Omental fat pad (tissue), 4 donors: Measurements from ENCODE around the gene ODF4. TPM values are rescaled to one million over a fixed set of nuclear protein-coding genes. Genes with fewer than 3 reads are reported as not detected.

Source experiments
- ATAC-seq: fragments of 150-250 bp; one replicate; pipeline ENCODE4 v1.9.1; 2016; ENCODE audit warnings: mild to moderate bottlenecking, moderate library complexity; ENCODE audit not compliant: low FRiP score
- DNase-seq: peaks from one replicate; pipeline ENCODE4 v3.0.0-alpha.2; 2019; ENCODE audit warnings: low spot score
- total RNA-seq, 4 donors: library from RNA; depleted of rRNA; stranded (reverse); fragments of >200 nt; gene quantifications; one replicate each; pipeline ENCODE4 v1.1.0, GENCODE V29; 2016
- TF ChIP-seq, protein P1 (sequence below), 3 donors: fragments of 450-650 bp; IDR thresholded peaks; one replicate each; pipeline ENCODE4 v1.5.1; 2016 to 2017; ENCODE audit warnings: antibody characterized with exemption in 3 of 3, mild to moderate bottlenecking in 3 of 3, moderate library complexity in 2 of 3

The ODF4 gene
- total RNA-seq, 4 donors from 2014 or later, result not detected

DNA sequence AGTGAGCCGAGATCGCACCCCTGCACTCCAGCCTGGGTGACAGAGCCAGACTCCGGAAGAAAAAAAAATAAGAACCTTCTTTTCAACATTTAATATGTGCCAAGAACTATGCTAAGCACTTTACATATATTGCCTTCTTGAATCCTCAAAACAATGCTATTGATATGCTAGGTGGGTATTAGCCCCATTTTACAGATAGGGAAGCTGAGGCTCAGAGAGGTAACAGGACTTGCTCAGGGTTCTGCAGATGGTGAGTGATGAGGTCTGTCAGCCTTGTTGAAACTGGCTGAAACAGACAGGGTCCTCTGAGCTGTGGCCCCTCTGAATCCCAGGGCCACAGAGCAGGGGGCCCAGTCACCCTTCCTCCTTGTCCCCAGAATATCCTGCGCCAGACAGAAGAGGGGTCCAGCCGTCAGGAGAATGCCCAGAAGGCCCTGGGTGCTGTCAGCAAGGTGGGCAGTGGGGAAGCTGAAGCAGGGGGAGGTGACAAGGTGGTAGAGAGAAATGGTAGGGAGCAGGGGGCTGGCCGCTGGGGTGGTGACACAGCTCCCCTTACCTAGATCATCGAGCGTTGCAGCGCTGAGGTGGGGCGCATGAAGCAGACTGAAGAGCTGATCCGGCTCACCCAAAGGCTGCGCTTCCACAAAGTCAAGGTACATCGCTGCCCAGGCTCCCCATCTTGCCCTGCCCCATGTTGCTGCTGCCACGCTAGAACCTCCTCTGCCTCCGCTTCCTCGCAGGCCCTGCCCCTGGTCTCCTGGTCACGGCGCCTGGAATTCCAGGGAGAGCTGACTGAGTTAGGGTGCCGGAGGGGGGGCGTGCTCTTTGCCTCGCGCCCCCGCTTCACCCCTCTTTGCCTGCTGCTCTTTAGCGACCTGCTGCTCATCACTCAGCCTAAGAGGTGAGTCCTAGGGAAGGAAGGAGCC lies 21.4 kb upstream of the ODF4 start:
- no peak for ATAC-seq
- TF ChIP-seq, protein P1, sequence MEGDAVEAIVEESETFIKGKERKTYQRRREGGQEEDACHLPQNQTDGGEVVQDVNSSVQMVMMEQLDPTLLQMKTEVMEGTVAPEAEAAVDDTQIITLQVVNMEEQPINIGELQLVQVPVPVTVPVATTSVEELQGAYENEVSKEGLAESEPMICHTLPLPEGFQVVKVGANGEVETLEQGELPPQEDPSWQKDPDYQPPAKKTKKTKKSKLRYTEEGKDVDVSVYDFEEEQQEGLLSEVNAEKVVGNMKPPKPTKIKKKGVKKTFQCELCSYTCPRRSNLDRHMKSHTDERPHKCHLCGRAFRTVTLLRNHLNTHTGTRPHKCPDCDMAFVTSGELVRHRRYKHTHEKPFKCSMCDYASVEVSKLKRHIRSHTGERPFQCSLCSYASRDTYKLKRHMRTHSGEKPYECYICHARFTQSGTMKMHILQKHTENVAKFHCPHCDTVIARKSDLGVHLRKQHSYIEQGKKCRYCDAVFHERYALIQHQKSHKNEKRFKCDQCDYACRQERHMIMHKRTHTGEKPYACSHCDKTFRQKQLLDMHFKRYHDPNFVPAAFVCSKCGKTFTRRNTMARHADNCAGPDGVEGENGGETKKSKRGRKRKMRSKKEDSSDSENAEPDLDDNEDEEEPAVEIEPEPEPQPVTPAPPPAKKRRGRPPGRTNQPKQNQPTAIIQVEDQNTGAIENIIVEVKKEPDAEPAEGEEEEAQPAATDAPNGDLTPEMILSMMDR (IDR thresholded peaks at IDR 0.05), result no peak

DNA sequence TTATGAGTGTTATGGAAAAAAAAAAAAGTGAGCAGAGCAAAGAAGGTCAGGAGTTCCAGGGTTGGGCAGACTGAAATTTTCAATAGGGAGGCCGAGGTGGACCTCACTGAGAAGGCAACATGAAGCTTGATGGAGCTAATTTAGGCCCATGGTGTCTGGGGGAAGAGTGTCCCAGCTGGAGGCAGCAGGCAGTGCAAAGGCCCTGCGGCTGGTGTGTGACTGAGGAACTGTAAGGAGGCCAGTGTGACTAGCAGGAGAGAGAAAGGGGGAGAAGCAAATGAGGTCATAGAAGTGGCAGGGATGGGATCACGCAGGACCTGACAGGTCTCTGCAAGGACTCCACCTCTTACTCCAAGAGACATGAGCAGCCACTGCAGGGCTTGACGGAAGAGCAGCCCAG lies 19.4 kb upstream of the ODF4 start:
- no peak for DNase-seq
- no peak for ATAC-seq
- TF ChIP-seq, protein P1 (IDR thresholded peaks at IDR 0.05), result no peak

More for the DNA sequence above, 21.4 kb upstream of the ODF4 start:
- DNase-seq, result no peak

DNA sequence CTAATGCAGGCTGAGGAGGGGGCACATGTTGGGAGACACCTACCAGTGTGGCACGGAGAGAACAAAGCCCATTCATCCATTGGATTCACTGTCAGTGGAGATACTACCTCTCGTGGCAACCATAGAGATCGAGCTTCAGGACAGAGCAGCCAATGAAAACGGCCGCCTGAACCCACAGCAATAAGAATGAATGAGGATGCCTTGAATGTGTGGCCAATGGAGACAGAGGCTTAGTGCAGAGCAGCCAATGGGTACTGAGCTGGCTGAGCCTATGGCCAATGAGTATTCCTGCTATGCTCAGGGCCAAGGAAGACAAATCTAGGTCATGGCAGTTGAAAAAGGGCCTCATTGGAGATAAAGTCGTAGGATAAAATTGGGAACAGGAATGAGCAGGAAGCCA lies 18.6 kb upstream of the ODF4 start:
- ATAC-seq, result no peak
- no peak for DNase-seq
- TF ChIP-seq, protein P1 (IDR thresholded peaks at IDR 0.05), result no peak

GRCh38 chr17:8322061-8322460 lies 17.6 kb upstream of the ODF4 start:
- no peak for ATAC-seq
- DNase-seq, result no peak
- TF ChIP-seq, protein P1 (IDR thresholded peaks at IDR 0.05), result no peak

GRCh38 chr17:8324132-8324531 lies 15.5 kb upstream of the ODF4 start:
- DNase-seq (no peak), ATAC-seq (no peak)

GRCh38 chr17:8324923-8325322 lies 14.7 kb upstream of the ODF4 start:
- TF ChIP-seq, protein P1 (IDR thresholded peaks at IDR 0.05), result no peak
- no peak for ATAC-seq
- no peak for DNase-seq

More at GRCh38 chr17:8324132-8324531, 15.5 kb upstream of the ODF4 start:
- TF ChIP-seq, protein P1 (IDR thresholded peaks at IDR 0.05), result no peak
